GM12801 (cell line): ENCODE measurements around the gene GNAO1.

Source experiments
- CTCF ChIP-seq: IDR thresholded peaks from one replicate; pipeline ENCODE4 v1.5.1; 2011; ENCODE audit warnings: control low read depth; ENCODE audit not compliant: insufficient read length; ENCODE audit errors: extremely low read depth

Gene GNAO1

GRCh38 chr16:56164636-56165035 lies 26.7 kb upstream of the GNAO1 start:
- no peak for TF ChIP-seq CTCF

GRCh38 chr16:56174411-56174810 lies 16.9 kb upstream of the GNAO1 start:
- no peak for TF ChIP-seq CTCF

GRCh38 chr16:56181401-56181800 lies 9.9 kb upstream of the GNAO1 start:
- no peak for TF ChIP-seq CTCF

DNA sequence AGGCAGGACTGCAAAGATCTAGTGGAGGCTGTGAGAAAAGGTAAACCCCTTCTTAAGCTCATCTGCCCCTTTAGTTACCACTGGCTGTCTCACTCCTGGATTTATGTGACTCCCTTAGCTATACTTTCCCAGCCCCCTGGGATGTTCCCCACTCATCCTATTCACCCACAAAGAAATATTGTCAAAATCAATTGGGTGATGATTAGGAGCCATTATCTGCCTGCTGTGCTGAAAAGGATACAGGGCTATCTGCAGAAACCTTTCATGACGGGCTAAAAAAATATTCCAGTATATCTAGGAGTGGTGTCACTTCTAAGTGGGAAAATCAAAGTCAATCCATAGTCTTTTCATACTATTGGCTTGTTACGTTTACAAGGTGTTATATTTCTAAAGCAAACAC lies 8.0 kb upstream of the GNAO1 start:
- no peak for TF ChIP-seq CTCF

DNA sequence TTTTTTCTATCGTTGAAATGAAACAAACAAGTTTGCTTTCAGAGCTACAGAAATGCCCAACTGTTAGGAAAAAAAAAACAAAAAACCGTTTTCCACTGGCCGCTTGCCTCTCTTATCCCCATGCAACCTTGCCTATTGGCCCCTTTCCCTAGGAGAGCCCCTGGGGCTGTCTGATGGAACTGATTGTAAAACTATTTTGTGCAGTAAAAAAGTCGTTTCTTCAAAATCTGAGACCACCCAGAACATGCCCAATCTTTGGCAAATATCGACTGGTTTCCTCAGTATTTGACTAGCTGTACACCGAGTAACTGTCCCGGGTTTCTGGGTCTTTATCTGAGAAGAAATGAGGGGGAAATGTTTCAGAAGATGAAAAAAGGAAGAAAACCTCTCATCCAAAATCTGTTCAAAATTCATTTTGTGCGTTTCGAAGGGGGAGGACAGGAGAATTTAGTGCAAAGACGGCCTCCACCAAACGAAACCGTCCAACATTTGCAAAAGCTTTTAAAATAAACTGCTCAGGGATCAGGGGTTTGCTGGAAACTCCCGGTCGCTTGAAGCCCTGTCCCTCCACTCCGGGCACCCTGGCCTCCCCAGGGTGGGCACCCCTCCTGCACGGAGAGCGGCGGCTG lies 1.1 kb upstream of the GNAO1 start:
- no peak for TF ChIP-seq CTCF

DNA sequence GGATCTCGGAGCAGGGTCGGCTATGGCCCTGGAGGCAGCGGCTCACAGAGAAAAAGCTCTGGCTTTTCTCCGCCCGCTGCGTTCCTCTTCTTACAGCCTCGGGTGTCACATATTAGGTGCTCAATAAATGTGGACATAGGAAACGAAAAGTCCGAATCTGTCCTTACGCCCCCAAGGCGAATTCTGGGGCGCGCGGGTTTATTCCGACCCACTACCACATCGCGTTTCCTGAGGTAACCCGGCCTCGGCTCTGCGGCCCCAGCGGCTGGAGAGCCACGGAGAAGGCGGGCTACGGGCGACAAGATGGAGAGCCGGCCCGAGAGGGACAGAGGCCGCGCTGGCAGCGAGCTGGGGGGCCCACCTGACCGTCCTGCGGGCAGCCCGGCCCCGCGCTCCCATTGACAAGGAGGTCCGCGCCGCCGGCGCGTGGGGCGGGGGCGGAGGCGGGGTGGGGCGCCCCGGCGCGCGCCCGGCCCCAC lies 573 bp upstream of the GNAO1 start:
- no peak for TF ChIP-seq CTCF

GRCh38 chr16:56191835-56192634 lies 746 bp downstream of the GNAO1 start:
- TF ChIP-seq CTCF: no peak
